ENCODE results near the gene PSENEN.

- TF ChIP-seq CTCF (IDR thresholded peaks at IDR 0.05) (no peak), POLR2A (IDR thresholded peaks at IDR 0.05) (no peak)
Observed at GRCh38 chr19:35733180-35734125, 12.0 kb upstream of the PSENEN start.

All from Peyer's patch (tissue), 4 donors.